C4-2B (cell line): ENCODE data around the gene SYNE2.

ENCODE experiments used
- CTCF ChIP-seq: fragments of 450-650 bp; conservative IDR thresholded peaks from 2 replicates; pipeline ENCODE4 v1.5.1; 2017; ENCODE audit warnings: mild to moderate bottlenecking
- ZFX ChIP-seq: fragments of 450-650 bp; IDR thresholded peaks from 2 replicates; pipeline ENCODE4 v1.6.1; 2017

- TF ChIP-seq CTCF: no peak
- TF ChIP-seq ZFX: no peak
Measured at GRCh38 chr14:63995285-63995684, 142.5 kb downstream of the SYNE2 start.
